K562 (cell line): ENCODE results near the gene ACOX1. TPM values are rescaled to one million over a fixed set of nuclear protein-coding genes. Genes with fewer than 3 reads are reported as not detected.

Source experiments
- ATAC-seq: fragments of 200-7000 bp; cut with Tn5 transposase; 3 replicates; pipeline ENCODE4 v1.9.1; 2020; ENCODE audit warnings: moderate library complexity
- BruUV-seq: library from RNA; stranded (reverse); fragments of 400-500 nt; replicated peaks from 2 replicates; lab custom pipeline; 2021; lab: Mats Ljungman, UMichigan
- CTCF ChIA-PET: fragments of 300-600 bp; formaldehyde crosslinking; extraction: SDS; loops from one replicate; lab custom pipeline; 2021; ENCODE audit warnings: low intra/inter-chr PET ratio; lab: Yijun Ruan, JAX
- POLR2A ChIA-PET: fragments of 300-600, 350-650 bp; sonication (Branson Sonifier 250); formaldehyde crosslinking; extraction: SDS; loops from one replicate; lab custom pipeline; 2021; ENCODE audit warnings: antibody characterized with exemption, inconsistent platforms; lab: Yijun Ruan, JAX
- DNase-seq, 4 experiments: peaks; one replicate each; pipeline versions ENCODE4 v3.0.0 to v3.0.0-alpha.2; 2011 to 2018; ENCODE audit warnings: low spot score in 3 of 4, mixed read lengths in 3 of 4; ENCODE audit errors: extremely low read depth in 1 of 4
- FAIRE-seq: peaks from 2 replicates; lab custom pipeline; 2011; peaks lifted over from hg19 to GRCh38; lab: Jason Lieb, UNC
- H2AFZ ChIP-seq: 2 replicates; pipeline ENCODE4 v1.6.0; 2011; ENCODE audit warnings: low read depth, low read length, control low read depth, inconsistent platforms
- H3K27ac ChIP-seq: fragments of 200-600 bp; 3 replicates; pipeline ENCODE4 v1.8.0; 2011; ENCODE audit warnings: low read depth, mild to moderate bottlenecking, control low read depth, inconsistent platforms, low read length, moderate library complexity, mixed read lengths; ENCODE audit errors: extremely low read depth
- H3K27me3 ChIP-seq, 2 experiments: fragments of 300-600 bp in 1 of 2; 2 replicates in 1 of 2; 3 replicates in 1 of 2; pipeline versions ENCODE4 v1.6.0 to v1.8.0; 2011; ENCODE audit warnings: inconsistent platforms in 2 of 2, low read length in 2 of 2, mild to moderate bottlenecking in 1 of 2, mixed read lengths in 1 of 2, moderate library complexity in 1 of 2; ENCODE audit not compliant: control insufficient read depth in 2 of 2, insufficient read depth in 2 of 2
- H3K36me3 ChIP-seq: fragments of 300-600 bp; 3 replicates; pipeline ENCODE4 v1.8.0; 2011; ENCODE audit warnings: mild to moderate bottlenecking, low read length, inconsistent platforms; ENCODE audit not compliant: control insufficient read depth, insufficient read depth
- H3K4me1 ChIP-seq, 2 experiments: fragments of 200-600 bp in 1 of 2; replicated peaks in 1 of 2; 2 replicates in 1 of 2; 3 replicates in 1 of 2; pipeline versions ENCODE4 v1.5.1 to v1.8.0; 2011; ENCODE audit warnings: inconsistent platforms in 2 of 2, low read length in 2 of 2, mild to moderate bottlenecking in 1 of 2, mixed read lengths in 1 of 2, moderate library complexity in 1 of 2; ENCODE audit not compliant: control insufficient read depth in 2 of 2, insufficient read depth in 2 of 2
- H3K4me2 ChIP-seq: 2 replicates; pipeline ENCODE4 v1.6.1; 2011; ENCODE audit warnings: low read length, control low read depth, inconsistent platforms, mixed read lengths; ENCODE audit not compliant: insufficient read depth
- H3K4me3 ChIP-seq: fragments of 200-600 bp; sonication (generic), shearing (Covaris generic); 2 replicates; pipeline ENCODE4 v1.5.1; 2016; ENCODE audit warnings: control low read depth, inconsistent platforms
- H3K79me2 ChIP-seq: fragments of 200-600 bp; 3 replicates; pipeline ENCODE4 v1.8.0; 2011; ENCODE audit warnings: low read length, inconsistent platforms; ENCODE audit not compliant: control insufficient read depth, insufficient read depth
- H3K9ac ChIP-seq, 2 experiments: 2 replicates each; pipeline versions ENCODE4 v1.6.0 to v1.6.1; 2011; ENCODE audit warnings: low read depth in 2 of 2, low read length in 2 of 2, control low read depth in 1 of 2, inconsistent platforms in 1 of 2, mild to moderate bottlenecking in 1 of 2, mixed read lengths in 1 of 2; ENCODE audit not compliant: insufficient read depth in 1 of 2
- H3K9me1 ChIP-seq: one replicate; pipeline ENCODE4 v1.6.0; 2011; ENCODE audit warnings: inconsistent platforms, mild to moderate bottlenecking, low read length, moderate library complexity; ENCODE audit not compliant: control insufficient read depth, insufficient read depth
- H3K9me3 ChIP-seq: replicated peaks from 2 replicates; pipeline ENCODE4 v1.5.1; 2011; ENCODE audit warnings: low read depth, low read length, inconsistent platforms; ENCODE audit not compliant: control insufficient read depth, insufficient read depth
- H4K20me1 ChIP-seq: replicated peaks from 2 replicates; pipeline ENCODE4 v1.6.1; 2011; ENCODE audit warnings: low read length, inconsistent platforms, mixed read lengths; ENCODE audit not compliant: control insufficient read depth, insufficient read depth
- POLR2G ChIP-seq: fragments of 200-400 bp; formaldehyde crosslinking; IDR thresholded peaks from 2 replicates; pipeline ENCODE4 v1.6.1; 2017; ENCODE audit warnings: low read depth, mild to moderate bottlenecking, antibody characterized with exemption, low read length, moderate library complexity
- RBFOX2 ChIP-seq: fragments of 200-400 bp; formaldehyde crosslinking; IDR thresholded peaks from 2 replicates; pipeline ENCODE4 v1.6.1; 2017; ENCODE audit warnings: low read depth, mild to moderate bottlenecking, low read length, moderate library complexity
- WGBS: fragments of 100-300 bp; shearing (Covaris generic); methylation state at CpG from one replicate; pipeline ENCODE4 v1.1.6; 2016; ENCODE audit warnings: low coverage, mixed read lengths; ENCODE audit not compliant: insufficient coverage; ENCODE audit errors: missing lambda C conversion rate; 5-methylcytosine and 5-hydroxymethylcytosine counted together
- in situ Hi-C: fragments of 300-500 bp; cut with MboI; formaldehyde crosslinking; loops from 4 replicates; pipeline ENCODE4 v1.15.0; 2018; ENCODE audit warnings: inconsistent platforms, mixed read lengths
- intact Hi-C: fragments of 100-400 bp; cut with micrococcal nuclease; formaldehyde crosslinking; loops from 2 replicates; pipeline ENCODE4 v1.14.2; 2022
- polyA plus RNA-seq, 8 experiments: library from polyadenylated mRNA; depleted of rRNA in 4 of 8; stranded (reverse) in 5 of 8; unstranded in 3 of 8; fragments of >200 nt; fragmentation: Nextera tagmentation in 2 of 8; fragmentation: Illumina TruSeq in 1 of 8; extraction: Ambion mirVana in 2 of 8; extraction: Trizol in 1 of 8; gene quantifications; 2 replicates each; pipeline versions ENCODE4 v1.2.1 to v1.2.3, GENCODE V29; 2011 to 2014; ENCODE audit warnings: inconsistent platforms in 1 of 8, missing spikeins in 1 of 8
- total RNA-seq, 7 experiments: library from RNA; depleted of rRNA in 6 of 7; stranded (reverse); fragments of >200 nt in 6 of 7; fragmentation: Illumina TruSeq in 2 of 7; extraction: Trizol in 2 of 7; gene quantifications; 2 replicates each; pipeline versions ENCODE4 v1.2.1 to v1.2.3, GENCODE V29; 2011 to 2021; ENCODE audit warnings: low replicate concordance in 1 of 7
- TF ChIP-seq, protein P1 (sequence below): sonication (generic); formaldehyde crosslinking; IDR thresholded peaks from 2 replicates; pipeline ENCODE4 v1.8.0; 2022; ENCODE audit warnings: missing genetic modification reagents, mild to moderate bottlenecking, moderate library complexity, borderline replicate concordance
- TF ChIP-seq, protein P2 (sequence below): IDR thresholded peaks from 3 replicates; pipeline ENCODE4 v1.6.1; 2011; ENCODE audit warnings: borderline replicate concordance, mild to moderate bottlenecking; ENCODE audit not compliant: insufficient read length, insufficient read depth

Gene ACOX1
- total and polyA plus RNA-seq, 9 of the 15 experiments (the other 6 are each of a cell fraction or from before 2014, with no cell fraction given) = 7.8 to 24.1 (median 14.5) TPM

DNA sequence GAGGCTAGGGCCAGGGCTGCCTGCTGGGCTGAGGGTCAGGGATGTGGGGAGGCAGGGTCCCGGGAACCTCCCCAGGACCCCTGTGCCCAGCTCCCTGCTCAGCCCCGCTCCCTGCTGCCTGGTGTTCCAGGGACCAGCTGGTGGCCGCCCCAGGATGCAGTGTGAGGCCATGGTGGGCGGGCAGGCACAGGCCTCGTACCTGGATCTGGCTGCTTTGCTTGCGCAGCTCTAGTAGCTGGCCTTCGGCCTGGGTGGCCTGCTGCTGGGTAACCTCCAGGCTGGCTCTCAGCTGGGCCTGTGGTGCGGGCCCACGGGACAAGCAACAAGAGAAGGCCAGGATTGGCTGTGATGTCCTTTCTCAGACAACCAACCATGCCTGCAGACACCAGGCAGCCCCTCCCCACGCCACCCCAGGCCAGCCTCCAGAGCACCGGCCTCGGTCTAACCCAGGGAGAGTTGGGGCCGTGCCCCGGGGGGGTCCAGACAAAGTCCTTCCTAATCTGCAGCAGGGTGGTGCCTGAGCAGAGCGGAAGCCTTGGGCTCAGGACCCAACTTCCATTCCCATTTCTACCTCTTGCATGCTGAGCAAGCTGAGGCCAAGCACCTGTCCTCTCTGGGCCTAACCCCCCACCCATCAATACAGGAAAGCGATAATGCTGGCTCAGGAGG lies 86.3 kb downstream of the ACOX1 start:
- ATAC-seq = no peak
- peaks cover 4% of the 10 kb centered on the region for H3K9me1 ChIP-seq
- peaks cover 13 to 75% of the 10 kb centered on the region in 2 experiments; a peak in 4 of 5 replicates for H3K4me1 ChIP-seq
- H2AFZ ChIP-seq = no peak overlapping the region
- H4K20me1 ChIP-seq = no peaks in the 10 kb centered on the region
- H3K27me3 ChIP-seq = no peaks in the 10 kb centered on the region
- 97% methylated on average over 14 of the region's 16 CpGs for WGBS
- no peak for DNase-seq
- peaks cover 40% of the 10 kb centered on the region; the same call in 1 of the 3 replicates for H3K36me3 ChIP-seq
- no peaks in the 10 kb centered on the region for H3K9me3 ChIP-seq
- no peak overlapping the region for H3K27ac ChIP-seq
- H3K9ac ChIP-seq = peak overlapping the region in 1 of 2 experiments; percentile 80; a peak in 2 of 4 replicates
- ChIA-PET POLR2A (interaction anchor here (0.6 to 15.9 kb wide), 12 partner anchors 9 to 354 kb away, joined by 3 to 169 read pairs (median 4); partner anchors contain the start of genes TRIM47 and WBP2), CTCF (no interaction called here)
- peaks cover 31% of the 10 kb centered on the region for H3K79me2 ChIP-seq
- in situ Hi-C loops (no loop called here), intact Hi-C loops (no loop called here)
- H3K4me3 ChIP-seq = no peak overlapping the region
- BruUV-seq = no TSS peak
- no peak for FAIRE-seq
- no peak overlapping the region for H3K4me2 ChIP-seq
- TF ChIP-seq, protein P1, sequence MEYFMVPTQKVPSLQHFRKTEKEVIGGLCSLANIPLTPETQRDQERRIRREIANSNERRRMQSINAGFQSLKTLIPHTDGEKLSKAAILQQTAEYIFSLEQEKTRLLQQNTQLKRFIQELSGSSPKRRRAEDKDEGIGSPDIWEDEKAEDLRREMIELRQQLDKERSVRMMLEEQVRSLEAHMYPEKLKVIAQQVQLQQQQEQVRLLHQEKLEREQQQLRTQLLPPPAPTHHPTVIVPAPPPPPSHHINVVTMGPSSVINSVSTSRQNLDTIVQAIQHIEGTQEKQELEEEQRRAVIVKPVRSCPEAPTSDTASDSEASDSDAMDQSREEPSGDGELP (CRISPR knock-in tag) = peak; percentile 17; the same call in 1 of the 2 replicates
- TF ChIP-seq, protein P2, sequence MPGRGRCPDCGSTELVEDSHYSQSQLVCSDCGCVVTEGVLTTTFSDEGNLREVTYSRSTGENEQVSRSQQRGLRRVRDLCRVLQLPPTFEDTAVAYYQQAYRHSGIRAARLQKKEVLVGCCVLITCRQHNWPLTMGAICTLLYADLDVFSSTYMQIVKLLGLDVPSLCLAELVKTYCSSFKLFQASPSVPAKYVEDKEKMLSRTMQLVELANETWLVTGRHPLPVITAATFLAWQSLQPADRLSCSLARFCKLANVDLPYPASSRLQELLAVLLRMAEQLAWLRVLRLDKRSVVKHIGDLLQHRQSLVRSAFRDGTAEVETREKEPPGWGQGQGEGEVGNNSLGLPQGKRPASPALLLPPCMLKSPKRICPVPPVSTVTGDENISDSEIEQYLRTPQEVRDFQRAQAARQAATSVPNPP = no peak
- TF ChIP-seq POLR2G (peak; percentile 60; the same call in 1 of the 2 replicates), RBFOX2 (peak; percentile 54)
